B cell (primary cell): ENCODE results near the gene HYLS1.

Experiments
- EZH2 ChIP-seq: IDR thresholded peaks from 2 replicates; pipeline ENCODE4 v1.6.1; 2012; ENCODE audit warnings: borderline replicate concordance, low read depth, mild to moderate bottlenecking, moderate library complexity, low read length; ENCODE audit not compliant: insufficient read depth, poor library complexity, severe bottlenecking
- TF ChIP-seq, protein P1 (sequence below): fragments of 200-600 bp; IDR thresholded peaks from one replicate; pipeline ENCODE4 v1.8.0; 2022; ENCODE audit warnings: antibody characterized with exemption, mild to moderate bottlenecking

DNA sequence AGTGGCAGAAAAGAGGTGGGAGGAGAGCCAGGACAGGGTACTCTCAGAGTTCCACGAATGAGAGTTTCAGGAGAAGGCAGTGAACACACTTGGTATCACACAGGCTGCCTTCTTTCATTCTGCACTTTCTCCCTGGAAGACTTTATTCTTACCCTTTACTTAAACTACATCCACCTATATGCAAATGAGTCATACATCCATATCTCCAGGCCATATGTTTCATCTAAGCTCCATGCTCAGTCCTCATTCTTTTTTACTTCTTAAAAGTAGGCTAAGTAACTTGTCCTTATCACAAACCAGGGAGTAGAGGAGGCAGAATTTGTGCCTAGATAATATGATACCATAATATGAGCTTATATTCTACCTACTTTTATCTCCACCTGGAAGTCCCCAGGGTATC, 6.2 kb upstream of the HYLS1 start:
- TF ChIP-seq, protein P1, sequence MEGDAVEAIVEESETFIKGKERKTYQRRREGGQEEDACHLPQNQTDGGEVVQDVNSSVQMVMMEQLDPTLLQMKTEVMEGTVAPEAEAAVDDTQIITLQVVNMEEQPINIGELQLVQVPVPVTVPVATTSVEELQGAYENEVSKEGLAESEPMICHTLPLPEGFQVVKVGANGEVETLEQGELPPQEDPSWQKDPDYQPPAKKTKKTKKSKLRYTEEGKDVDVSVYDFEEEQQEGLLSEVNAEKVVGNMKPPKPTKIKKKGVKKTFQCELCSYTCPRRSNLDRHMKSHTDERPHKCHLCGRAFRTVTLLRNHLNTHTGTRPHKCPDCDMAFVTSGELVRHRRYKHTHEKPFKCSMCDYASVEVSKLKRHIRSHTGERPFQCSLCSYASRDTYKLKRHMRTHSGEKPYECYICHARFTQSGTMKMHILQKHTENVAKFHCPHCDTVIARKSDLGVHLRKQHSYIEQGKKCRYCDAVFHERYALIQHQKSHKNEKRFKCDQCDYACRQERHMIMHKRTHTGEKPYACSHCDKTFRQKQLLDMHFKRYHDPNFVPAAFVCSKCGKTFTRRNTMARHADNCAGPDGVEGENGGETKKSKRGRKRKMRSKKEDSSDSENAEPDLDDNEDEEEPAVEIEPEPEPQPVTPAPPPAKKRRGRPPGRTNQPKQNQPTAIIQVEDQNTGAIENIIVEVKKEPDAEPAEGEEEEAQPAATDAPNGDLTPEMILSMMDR, result no peak
- TF ChIP-seq EZH2, result no peak
